HG03175 (cell line): ENCODE measurements around the gene CCDC159.
"Not testable (repeated sequence)": the region's sequence is repeated elsewhere in the genome, so short reads cannot be mapped to it uniquely, and the experiment has no call there.

ENCODE experiments used
- ATAC-seq: cut with Tn5 transposase; IDR thresholded peaks from one replicate; pipeline ENCODE4 v1.9.1; 2021; ENCODE audit warnings: mild to moderate bottlenecking, moderate library complexity; ENCODE audit not compliant: unreplicated experiment

The CCDC159 gene, protein sequence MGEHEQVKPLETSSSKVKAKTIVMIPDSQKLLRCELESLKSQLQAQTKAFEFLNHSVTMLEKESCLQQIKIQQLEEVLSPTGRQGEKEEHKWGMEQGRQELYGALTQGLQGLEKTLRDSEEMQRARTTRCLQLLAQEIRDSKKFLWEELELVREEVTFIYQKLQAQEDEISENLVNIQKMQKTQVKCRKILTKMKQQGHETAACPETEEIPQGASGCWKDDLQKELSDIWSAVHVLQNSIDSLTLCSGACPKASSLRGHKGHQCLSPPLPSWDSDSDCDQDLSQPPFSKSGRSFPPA

GRCh38 chr19:11346104-11346940, at the start of gene CCDC159, which contains the start of gene TMEM205:
CCDC159 (plus strand) TSS chr19:11346519; CDS start chr19:11346607, 88 bp downstream.
TMEM205 (minus strand) TSS chr19:11346268; CDS start chr19:11345619, 649 bp downstream.
- ATAC-seq, result peak; percentile 90

GRCh38 chr19:11299946-11300810, 46.1 kb upstream of the CCDC159 start:
- ATAC-seq, result no peak

DNA sequence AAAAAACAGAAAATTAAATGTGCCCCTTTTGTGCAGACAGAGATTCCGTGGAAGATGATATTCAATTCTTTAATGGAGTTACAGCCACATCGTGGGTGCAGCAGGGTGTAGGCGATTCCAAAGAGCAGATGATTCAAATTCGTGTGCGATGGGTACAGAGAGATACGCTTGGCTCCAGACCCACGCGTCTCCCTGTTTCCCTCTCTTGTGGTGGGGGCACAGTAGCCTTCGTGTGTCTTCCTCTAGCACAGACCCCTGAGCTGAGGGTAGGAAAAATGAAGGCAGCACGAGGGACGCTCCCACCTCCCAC, 45.6 kb upstream of the CCDC159 start:
- no peak for ATAC-seq

GRCh38 chr19:11304936-11305335, 41.4 kb upstream of the CCDC159 start:
- ATAC-seq, result no peak

DNA sequence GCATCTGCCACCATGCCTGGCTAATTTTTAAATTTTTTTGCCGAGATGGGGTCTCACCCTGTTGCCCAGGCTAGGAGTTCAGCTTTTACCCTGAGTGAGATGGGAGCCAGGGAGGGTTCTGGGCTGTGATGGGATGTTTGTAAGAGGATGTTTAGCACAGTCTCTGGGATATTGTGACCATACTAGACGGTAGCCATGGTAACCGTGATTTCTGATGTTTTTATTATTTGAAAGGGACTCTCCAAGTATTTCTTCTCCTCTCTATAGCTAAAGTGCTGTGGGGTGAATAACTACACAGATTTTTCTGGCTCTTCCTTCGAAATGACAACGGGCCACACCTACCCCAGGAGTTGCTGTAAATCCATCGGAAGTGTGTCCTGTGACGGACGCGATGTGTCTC, 40.0 kb upstream of the CCDC159 start:
- ATAC-seq, result no peak

- not testable (repeated sequence) for ATAC-seq
Observed at GRCh38 chr19:11320278-11320995, 25.9 kb upstream of the CCDC159 start.

GRCh38 chr19:11321191-11322126, 24.9 kb upstream of the CCDC159 start:
- ATAC-seq, result no peak

- no peak for ATAC-seq
Observed at GRCh38 chr19:11322269-11323024, 23.9 kb upstream of the CCDC159 start.

DNA sequence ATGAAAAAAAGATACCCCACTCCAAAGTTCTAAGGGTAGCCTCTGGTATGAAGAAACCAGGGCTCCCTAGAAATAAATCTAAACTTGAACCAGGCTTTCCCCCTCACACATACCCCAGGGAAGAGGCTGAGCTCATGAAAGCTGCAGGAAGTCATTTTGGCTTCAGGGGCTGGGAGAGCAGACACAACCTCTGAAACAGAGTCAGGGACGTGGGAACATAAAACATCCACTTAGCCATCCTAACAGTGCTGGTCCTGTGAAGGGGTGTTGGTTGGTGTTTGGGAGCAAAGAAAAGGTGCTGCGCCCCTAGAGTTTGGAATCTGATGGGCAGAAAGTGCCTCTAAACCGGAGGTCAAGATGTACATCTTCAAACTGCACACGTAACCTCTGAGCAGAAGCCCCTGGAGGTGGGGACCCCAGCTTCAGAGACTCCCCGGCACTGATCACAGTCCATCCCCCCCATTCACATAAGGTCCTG, 22.7 kb upstream of the CCDC159 start:
- ATAC-seq, result no peak

GRCh38 chr19:11324079-11324661, 22.1 kb upstream of the CCDC159 start:
- ATAC-seq, result no peak

DNA sequence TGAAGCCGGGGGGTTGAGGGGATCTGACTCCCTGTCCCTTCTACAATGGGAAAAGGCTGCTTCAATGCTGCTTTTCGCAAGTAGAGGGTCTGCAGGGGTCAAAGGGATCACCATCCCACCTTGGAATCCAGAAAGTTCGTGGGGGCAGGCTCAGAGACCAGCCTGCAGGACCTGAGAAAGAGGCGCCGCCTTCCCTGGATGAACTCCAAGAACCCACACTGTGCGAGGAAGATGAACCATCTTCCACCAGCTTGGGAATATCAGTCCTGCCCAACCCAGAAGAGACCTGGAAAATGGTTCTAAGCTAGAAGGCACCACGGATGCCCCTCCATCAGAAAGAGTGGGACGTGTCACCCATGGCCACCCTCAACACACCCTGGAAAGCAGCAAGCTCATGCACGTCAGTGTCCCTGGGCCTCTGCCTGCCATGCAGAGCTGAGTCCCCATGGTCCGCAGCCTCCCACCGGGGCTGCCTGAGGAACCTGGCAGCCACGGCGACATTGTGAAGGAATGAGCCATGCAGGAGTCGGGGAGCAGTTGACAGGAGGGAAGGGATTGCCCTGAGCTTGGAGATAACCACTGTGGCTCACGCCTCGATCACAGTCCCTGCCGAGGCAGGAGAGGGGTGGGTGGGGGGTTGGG, 21.4 kb upstream of the CCDC159 start:
- no peak for ATAC-seq

DNA sequence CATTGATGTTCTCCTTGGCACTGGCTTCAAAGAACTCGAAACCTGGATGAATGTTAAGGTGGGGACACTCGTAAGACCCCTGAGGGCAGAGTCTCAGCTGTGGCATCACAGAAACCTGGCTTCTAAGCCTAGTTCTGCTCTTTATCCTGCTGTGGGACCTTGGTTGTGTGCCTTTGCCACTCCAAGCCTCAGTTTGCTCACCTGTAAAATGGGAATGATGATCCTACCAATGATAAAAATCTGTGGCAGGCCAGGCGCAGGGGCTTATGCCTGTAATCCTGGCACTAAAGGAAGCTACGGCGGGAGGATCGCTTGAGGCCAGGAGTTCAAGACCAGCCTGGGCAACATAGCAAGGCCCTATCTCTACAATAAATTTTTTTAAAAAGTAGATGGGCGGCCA, 20.8 kb upstream of the CCDC159 start:
- ATAC-seq, result no peak

DNA sequence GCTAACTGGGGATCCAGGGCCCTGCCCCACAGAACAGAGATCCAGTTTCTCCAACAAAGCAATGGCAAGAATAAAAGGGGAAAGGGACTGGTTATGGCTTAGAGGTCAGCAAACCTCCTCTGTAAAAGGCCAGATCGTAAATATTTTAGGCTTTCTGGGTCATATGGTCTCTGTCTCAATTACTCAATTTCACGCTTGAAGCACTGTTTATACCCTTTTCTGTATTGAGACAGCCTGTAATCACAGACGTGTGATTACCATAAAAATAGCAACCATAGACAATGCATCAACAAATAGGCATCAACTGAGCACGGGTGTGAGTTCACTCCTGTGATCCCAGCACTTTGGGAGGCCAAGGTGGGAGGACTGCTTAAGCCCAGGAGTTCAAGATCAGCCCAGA, 16.2 kb upstream of the CCDC159 start:
- no peak for ATAC-seq

DNA sequence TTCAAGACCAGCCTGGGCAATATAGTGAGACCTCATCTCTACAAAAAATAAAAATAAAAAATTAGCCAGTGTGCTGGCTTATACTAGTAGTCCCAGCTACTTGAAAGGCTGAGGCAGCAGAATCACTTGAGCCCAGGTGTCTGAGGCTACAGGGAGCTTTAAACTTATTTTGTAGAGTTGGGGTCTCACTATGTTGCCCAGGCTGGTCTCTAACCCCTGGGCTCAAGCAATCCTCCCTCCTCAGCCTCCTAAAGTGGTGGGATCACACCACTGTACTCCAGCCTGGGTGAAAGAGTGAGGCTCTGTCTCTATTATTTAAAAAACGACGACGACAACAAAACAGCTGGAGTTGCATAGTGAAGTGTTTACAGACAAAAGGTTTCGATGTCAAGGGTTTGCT, 14.8 kb upstream of the CCDC159 start:
- ATAC-seq, result no peak

DNA sequence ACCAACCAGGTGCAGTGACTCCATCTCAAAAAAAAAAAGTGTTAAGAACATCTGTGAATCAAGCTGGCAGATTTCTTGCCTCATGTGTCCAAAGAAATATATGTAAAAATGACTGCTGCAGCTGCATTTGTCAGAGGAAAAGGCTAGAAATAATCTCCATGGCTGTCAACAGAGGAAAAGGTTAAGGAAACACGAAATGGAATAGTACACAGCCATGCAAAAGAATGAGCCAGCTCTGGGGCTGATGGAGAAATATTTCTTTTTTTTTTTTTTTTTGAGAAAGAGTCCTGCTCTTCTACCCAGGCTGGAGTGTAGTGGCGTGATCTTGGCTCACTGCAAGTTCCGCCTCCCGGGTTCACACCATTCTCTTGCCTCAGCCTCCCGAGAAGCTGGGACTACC, 13.5 kb upstream of the CCDC159 start:
- ATAC-seq, result no peak

DNA sequence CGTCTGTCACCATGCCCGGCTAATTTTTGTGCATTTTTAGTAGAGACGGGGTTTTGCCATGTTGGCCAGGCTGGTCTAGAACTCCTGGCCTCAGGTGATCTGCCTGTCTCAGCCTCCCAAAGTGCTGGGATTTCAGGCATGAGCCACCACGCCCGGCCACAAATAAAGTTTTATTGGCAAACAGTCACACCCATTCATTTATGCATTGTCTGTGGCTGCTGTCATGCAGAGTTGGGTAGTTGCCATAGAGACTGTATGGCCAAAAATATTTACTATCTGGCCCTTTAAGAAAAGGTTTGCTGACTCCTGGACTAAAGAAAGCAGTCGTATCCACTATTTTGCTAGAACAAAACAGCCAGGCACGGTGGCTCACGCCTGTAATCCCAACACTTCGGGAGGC, 12.5 kb upstream of the CCDC159 start:
- ATAC-seq, result not testable (repeated sequence)

DNA sequence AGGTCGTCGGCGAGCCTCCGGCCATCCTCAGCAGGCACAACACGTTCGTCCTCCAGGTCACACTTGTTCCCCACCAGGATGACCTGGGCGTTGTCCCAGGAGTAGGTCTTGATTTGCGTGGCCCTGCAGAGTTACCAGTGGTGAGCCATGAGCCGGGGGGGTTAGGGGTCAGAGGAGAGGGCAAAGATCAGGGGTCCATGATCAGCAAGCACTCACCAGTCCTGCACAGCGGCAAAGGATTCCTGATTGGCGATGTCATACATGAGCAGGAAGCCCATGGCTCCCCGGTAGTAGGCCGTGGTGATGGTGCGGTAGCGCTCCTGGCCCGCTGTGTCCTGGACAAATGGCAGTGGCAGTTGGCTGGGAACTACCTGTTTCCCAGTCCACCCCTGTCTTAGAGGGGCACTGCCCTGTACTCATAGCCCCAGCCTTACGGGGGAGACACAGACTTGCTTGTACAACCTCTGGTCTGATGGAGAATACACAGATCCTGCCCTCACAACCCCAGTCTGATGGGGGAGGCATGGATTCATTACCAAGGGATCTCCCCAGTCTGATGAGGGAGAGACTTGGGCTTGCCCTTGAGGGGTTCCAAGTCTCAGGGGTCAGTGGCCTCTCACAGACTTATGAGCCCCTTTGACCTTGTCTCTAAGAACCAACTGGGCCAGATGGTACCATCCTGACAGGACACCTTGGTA, 10.7 kb upstream of the CCDC159 start:
- ATAC-seq, result no peak
